GM12891 (cell line): Measurements from ENCODE around the gene GGTLC3.
"Not testable (repeated sequence)": the region's sequence is repeated elsewhere in the genome, so short reads cannot be mapped to it uniquely, and the experiment has no call there.

Experiments used
- PAX5 ChIP-seq: IDR thresholded peaks from 2 replicates; pipeline ENCODE4 v1.6.1; 2011; ENCODE audit warnings: low read length, moderate library complexity, mild to moderate bottlenecking; ENCODE audit not compliant: insufficient read depth, severe bottlenecking
- POLR2A ChIP-seq: IDR thresholded peaks from 2 replicates; pipeline ENCODE4 v1.6.1; 2011; ENCODE audit warnings: low read depth, low read length, control low read depth
- POLR2AphosphoS5 ChIP-seq: IDR thresholded peaks from 2 replicates; pipeline ENCODE4 v1.6.1; 2011; ENCODE audit warnings: low read depth, low read length, control low read depth
- SPI1 ChIP-seq: IDR thresholded peaks from 2 replicates; pipeline ENCODE4 v1.6.1; 2011; ENCODE audit warnings: low read depth, low read length, control low read depth
- TAF1 ChIP-seq: IDR thresholded peaks from 2 replicates; pipeline ENCODE4 v1.6.1; 2011; ENCODE audit warnings: low read depth, low read length, control low read depth

GRCh38 chr22:18558516-18558915 lies 40.6 kb upstream of the GGTLC3 start:
- TF ChIP-seq POLR2AphosphoS5, POLR2A, TAF1, PAX5, SPI1: not testable (repeated sequence)
